Renal cortex interstitium (tissue), 11 donors: ENCODE results near the gene KCNE4. TPM values are rescaled to one million over a fixed set of nuclear protein-coding genes. Genes with fewer than 3 reads are reported as not detected.
"Not testable (repeated sequence)": the region's sequence is repeated elsewhere in the genome, so short reads cannot be mapped to it uniquely, and the experiment has no call there.

Experiments used
- DNase-seq, 11 donors: peaks; one replicate each; pipeline ENCODE4 v3.0.0-alpha.2; 2013; ENCODE audit warnings: low read depth in 9 of 11, low spot score in 4 of 11; ENCODE audit errors: extremely low read depth in 1 of 11
- polyA plus RNA-seq, 3 donors: library from polyadenylated mRNA; unstranded; fragments of 120-200 nt; gene quantifications; one replicate each; pipeline ENCODE4 v1.2.1, GENCODE V29; 2013; ENCODE audit not compliant: insufficient read length in 3 of 3

KCNE4 gene
- polyA plus RNA-seq, 3 donors: 12.8 to 20.0 (median 18.5) TPM

- DNase-seq: no peak
Measured at GRCh38 chr2:223075301-223076270, 23.6 kb downstream of the KCNE4 start.

DNA sequence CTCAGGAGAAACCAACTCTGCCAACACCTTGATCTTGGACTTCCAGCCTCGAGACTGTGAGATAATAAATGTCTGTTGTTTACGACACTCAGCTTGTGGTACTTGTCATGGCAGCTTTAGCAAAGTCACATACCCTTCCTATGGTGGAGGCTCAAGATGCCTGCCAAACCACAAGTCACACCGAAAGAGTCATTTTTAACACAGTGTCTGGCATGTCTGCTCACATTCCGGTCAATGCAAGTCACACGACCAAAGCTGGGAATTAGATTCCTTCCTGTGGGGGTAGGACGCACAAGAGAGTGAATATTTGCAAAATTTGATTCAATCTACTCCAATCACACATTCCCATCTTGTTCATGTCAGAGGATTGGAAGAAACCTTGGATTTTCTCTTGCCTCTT is 24.6 kb downstream of the KCNE4 start:
- no peak for DNase-seq

GRCh38 chr2:223078482-223078881 is 26.5 kb downstream of the KCNE4 start:
- no peak for DNase-seq

DNA sequence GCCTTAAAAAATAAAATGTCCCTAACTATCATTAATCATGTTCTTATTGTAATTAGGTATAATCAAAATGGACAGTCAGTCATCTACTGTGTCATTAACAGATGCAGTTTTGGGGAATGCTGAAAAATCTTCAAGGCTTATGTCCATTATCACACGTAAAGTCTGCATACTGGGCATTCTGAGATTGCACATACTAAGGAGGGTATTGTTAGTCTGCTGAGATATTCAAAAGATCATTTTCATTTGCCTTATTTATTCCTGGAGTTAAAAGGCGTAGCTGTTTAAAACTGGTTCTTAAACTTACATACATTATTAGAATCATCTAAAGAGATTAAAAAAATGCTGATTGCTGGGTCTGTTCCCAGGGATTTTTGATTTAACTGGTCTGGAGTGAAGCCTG is 27.4 kb downstream of the KCNE4 start:
- no peak for DNase-seq

DNA sequence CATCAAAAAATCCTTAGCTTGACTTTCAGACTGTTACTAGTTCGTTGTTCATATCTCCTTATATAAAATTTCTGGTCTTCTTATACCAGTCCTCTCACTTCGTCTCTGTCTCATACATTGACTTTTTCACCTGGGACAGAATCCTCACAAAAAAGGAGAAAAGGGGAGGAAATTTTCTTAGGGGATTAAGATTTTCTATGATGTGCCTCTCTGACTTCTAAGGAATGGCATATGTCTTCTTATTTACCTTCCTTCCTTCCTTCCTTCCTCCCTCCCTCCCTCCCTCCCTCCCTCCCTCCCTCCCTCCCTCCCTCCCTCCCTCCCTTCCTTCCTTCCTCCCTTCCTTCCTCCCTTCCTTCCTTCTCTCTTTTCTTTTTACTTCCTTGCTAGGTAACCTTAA is 27.9 kb downstream of the KCNE4 start:
- no peak for DNase-seq

DNA sequence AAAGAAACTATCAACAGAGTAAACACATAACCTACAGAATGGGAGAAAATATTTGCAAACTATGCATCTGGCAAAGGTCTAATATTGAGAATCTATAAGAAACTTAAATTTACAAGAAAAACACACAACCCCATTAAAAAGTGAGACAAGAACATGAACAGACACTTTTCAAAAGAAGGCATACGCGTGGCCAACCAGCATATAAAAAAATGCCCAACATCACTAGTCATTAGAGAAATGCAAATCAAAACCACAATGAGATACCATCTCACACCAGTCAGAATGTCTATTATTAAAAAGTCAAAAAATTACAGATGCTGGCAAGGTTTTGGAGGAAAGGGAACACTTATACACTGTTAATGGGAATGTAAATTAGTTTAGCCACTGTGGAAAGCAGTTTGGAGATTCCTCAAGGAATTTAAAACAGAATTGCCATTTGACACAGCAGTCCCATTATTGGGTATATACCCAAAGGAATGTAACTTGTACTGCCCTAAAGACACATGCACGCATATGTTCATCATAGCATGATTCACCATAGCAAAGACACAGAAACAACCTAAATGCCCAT is 28.9 kb downstream of the KCNE4 start:
- not testable (repeated sequence) for DNase-seq

GRCh38 chr2:223081789-223082188 is 29.8 kb downstream of the KCNE4 start:
- DNase-seq: no peak

GRCh38 chr2:223082706-223083105 is 30.7 kb downstream of the KCNE4 start:
- no peak for DNase-seq

DNA sequence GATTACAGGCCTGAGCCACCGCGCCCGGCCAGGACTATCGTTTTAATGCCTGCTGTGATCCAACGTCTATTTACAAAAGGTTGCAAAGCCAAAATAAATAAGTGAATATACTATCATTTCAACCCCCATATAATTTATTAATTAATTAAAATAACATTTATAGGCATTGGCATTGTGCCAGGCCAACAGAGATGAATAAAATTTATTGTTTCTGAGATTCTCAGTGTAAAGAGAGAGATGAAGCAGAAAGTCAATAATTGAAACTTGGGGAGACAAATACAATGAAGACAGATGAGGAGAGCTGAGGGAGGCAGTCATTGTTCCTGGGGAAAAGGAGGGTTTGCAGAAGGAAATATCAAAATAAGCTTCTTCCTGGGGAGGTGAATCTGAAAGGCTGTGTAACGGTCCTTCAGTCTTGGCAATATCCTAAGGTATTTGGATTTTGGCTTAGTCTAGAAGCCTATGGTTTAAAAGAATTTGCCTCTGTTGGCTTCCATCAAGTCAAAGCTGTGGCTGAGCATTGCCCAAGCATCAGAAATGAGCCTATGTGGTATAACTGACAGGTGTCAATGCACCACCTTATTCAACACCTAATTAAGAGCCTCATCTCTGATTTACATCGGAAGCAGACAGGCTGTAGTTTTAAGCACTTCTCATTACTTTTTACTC is 31.5 kb downstream of the KCNE4 start:
- DNase-seq: no peak

DNA sequence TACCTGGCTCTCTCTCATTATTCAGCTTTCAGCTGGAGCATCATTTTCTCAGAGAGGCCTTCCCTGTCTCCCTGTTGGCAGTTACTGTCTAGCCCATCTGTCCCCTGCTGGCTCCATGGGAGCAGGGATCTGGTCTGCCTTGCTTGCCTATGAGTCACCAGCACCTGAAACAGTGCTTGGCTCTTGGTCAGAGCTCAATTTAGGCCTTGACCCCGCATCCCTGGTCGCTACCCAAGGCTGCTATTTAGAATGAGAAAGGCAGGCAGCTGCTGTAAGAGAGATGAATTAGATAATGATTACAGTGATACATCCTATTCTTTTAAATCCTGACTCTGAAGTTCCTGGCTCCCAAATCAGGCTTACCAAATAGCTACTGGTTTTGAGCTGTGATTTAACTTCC is 32.9 kb downstream of the KCNE4 start:
- DNase-seq: no peak

GRCh38 chr2:223086370-223086981 is 34.5 kb downstream of the KCNE4 start:
- DNase-seq: no peak

DNA sequence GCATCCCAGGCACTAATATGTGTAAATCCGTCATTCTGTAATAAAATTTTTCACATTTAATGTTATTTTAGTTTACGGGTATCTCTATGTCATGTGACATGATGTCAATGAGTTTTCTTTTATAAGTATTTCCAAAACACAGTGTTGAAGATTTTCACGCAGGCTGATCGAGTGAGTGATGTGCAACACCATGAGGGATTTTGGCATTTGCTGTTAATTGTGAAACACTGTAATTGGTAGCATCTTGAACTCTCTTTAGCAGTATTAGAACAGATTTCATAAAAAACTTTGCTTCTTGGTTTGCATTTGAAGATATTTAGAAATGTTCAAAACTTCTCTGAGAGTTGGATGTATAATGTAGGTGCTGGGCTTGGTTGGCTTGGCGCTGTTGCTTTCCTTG is 35.5 kb downstream of the KCNE4 start:
- DNase-seq: no peak

DNA sequence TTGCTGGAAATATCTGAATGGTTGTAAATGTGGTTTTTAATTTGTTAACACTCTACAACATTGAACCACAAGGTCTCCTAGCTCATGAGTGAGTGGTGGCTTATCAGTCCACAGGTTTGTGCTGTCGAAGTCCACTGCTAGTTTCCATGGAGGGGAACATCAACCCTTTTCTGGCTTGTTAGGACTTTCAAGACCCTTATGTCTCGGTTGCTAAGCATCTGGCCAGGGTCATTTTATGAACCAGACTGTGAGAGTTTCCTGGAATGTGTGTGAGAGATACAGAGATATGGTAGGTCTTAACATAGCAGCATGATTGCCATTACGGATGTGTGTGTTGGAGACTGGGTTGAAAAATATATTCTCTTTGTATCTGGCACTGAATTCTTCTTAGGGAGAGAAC is 36.9 kb downstream of the KCNE4 start:
- no peak for DNase-seq

DNA sequence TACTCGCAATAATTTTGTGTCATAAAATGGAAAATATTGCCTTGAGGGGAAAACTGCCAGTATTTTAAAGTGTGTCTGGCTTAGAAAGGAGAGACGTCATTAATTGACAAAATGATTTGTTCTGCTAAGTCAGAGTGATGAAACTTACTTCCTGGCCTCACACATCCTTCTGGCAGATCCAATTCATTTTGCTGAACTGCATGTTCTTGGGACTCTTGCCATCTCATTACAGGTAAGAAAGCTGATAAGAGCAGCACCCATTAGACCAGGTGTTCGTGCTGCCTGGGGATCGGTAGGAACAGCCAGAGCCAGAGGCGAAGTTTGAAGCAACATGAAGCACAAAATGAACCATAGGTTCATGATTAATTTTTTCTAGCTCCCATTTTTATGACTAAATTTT is 38.0 kb downstream of the KCNE4 start:
- DNase-seq: no peak

DNA sequence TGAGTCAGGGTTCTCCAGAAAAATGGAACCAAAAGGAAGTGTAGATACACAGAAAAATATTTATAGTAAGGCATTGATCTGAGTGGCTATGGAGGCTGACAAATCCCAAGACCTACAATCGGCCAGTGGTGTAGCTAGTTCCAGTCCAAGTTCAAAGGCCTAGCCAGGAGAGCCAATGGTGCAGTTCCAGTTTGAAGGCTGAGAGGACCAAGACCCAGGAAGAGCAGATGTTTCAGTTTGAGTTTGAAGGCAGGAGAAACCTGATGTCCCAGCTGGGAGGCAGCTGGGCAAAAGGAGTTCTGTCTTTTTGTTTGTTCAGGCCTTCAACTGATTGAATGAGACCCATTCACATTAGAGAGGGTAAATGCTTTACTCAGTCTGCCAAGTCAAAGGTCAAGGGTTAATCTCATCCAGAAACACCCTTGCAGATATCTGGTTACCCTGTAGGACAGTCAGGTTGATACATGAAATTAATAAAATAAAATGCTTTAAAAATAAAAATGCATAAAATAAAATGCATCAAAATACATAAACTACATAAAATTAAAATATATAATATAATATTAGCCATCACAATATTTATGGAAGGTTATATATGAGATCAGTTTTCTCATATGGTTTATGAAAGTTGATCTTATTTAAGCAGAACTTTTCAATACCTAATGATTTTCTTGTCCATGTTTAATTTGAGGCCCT is 38.7 kb downstream of the KCNE4 start:
- DNase-seq: no peak

GRCh38 chr2:223092667-223093066 is 40.7 kb downstream of the KCNE4 start:
- DNase-seq: no peak

DNA sequence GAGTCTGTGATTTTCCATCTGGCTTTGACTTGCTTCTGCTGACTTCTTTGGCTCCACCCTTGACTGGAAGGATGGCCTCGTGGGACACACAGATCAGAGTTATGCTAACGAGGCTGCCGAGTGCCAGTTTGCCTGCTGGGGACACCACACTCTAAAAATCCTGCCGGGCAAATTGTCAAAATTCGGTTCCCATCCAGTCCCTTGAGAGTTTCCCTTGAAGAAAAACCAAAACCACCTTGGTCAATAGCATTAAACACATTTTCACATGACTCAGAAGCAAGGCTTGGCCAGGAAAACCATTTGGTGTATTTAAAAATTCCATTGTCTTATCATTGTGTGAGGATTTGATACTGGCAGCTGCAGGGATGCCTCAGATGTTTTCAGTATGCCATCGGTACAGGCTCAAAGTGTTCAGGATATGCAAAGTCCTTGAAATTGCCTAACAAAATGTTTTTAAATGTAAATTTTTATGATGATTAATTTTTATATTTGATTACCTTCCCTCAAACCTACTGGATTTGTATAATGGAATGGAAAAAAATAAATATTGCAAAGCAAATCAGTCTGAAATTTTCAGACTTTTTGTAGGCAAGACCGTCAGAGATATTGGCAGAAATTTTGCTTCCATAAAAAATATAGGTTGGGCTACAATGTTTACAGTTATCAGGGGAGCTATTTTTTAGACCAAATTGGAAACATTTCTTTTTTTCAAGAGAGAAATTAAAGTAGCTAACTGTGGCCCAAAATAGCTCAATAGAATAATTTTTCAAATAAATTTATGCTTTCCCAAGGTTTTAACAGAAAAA is 41.6 kb downstream of the KCNE4 start:
- DNase-seq: no peak

DNA sequence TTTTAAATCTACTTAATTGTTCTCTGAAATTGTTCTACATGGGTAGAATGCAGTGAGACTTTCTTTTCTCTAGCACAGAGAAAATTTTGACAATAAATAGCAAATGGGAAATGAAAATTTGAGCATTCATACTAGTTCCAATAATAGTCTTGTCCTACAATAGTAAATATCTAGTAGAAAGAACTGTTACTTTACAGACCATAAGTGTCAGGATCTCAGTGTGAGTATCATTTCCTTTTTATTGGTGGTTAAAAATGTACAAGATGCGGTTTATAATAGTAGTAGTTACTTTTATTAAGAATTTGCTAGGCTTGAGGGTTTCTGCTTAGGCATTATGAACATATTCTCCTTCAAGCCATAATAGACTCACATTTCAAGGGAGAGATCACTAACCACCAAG is 43.2 kb downstream of the KCNE4 start:
- no peak for DNase-seq
